GM23248 (cell line): ENCODE measurements around the gene PPP3R2.
"Not testable (repeated sequence)": the region's sequence is repeated elsewhere in the genome, so short reads cannot be mapped to it uniquely, and the experiment has no call there.

Experiments
- EZH2 ChIP-seq: fragments of 200-600 bp; sonication (generic); IDR thresholded peaks from 2 replicates; pipeline ENCODE4 v1.6.1; 2018; ENCODE audit warnings: antibody characterized with exemption, mild to moderate bottlenecking; ENCODE audit not compliant: insufficient read depth, poor library complexity, severe bottlenecking
- EZH2phosphoT487 ChIP-seq: fragments of 200-600 bp; sonication (generic); IDR thresholded peaks from 2 replicates; pipeline ENCODE4 v1.6.1; 2018; ENCODE audit warnings: antibody characterized with exemption, moderate library complexity, mild to moderate bottlenecking, low read depth; ENCODE audit not compliant: insufficient read depth

GRCh38 chr9:101549472-101550098 lies 45.2 kb downstream of the PPP3R2 start:
- TF ChIP-seq EZH2, EZH2phosphoT487: not testable (repeated sequence)
